NCI-H187 treated with DMSO at 0.1 percent for 48 hours (cell line): ENCODE data around the gene HSPA14.
"Not testable (repeated sequence)": the region's sequence is repeated elsewhere in the genome, so short reads cannot be mapped to it uniquely, and the experiment has no call there.

ENCODE experiments used
- DNase-seq: peaks from one replicate; lab custom pipeline; 2025; lab: John Stamatoyannopoulos, UW

Gene HSPA14

DNA sequence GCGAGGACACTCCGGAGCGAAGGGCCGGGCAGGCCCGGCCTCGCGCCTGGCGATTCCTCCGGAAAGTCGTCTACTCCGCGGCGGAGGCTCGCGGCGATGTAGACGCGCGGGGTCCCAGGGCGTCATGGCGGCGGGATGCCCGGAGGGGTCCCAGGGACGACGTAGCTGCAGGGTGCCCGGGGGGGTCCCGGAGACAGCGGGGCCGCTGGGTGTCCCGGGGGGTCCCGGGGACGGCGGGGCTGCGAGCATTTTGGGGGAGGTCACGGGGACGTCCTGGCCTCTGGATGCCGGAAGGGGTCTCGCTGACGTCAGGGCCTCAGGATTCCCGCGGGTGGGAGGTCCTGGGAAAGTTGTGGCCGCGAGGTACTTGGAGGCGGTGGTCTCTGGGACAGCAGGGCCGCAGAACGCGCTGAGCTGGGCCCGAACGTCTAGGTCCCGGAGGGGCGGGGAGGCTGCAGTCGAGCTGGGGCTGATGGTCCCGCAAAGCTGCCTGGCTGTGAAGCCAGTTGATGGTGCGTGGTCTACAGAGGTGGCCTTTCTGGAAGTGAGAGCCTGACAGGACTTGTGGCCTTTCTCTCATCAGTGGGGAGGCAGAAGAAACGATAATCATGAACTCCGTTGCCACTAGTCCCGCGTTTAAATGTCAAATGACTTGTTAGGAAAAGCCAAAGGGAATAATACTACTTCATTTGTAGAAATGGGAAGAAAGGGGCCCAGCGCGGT is 637 bp downstream of the HSPA14 start:
- DNase-seq = no peak

DNA sequence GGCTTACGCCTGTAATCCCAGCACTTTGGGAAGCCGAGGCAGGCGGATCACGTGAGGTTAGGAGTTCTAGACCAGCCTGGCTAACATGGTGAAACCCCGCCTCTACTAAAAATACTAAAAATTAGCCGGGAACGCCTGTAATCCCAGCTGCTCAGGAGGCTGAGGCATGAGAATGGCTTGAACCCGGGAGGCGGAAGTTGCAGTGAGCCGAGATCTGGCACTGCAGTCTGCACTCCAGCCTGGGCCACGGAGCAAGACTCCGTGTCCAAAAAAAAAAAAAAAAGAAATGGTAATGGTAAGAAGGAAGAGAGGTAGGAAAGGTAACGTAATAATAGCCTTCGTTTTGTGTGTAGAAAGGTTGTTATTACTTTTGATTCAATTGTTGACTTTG is 1.2 kb downstream of the HSPA14 start:
- DNase-seq = no peak

DNA sequence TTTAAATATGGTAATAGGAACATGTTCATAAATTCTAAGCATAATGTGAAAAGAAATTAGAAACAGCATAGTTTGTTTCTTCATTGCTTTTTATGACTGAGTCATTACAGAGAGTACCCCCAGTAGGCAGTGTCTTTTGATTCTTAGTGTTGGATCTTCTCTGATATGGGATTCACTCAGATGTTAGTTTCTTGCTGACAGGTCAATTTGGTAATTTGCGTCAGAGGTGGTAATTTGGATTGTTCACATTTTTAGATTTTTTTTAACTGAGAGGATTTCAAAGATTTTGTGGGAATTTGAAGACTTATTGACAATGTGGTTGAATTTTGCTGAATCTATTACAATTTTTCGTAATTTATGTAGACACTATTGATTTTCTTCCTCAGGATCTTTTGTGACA is 2.1 kb downstream of the HSPA14 start:
- no peak for DNase-seq

DNA sequence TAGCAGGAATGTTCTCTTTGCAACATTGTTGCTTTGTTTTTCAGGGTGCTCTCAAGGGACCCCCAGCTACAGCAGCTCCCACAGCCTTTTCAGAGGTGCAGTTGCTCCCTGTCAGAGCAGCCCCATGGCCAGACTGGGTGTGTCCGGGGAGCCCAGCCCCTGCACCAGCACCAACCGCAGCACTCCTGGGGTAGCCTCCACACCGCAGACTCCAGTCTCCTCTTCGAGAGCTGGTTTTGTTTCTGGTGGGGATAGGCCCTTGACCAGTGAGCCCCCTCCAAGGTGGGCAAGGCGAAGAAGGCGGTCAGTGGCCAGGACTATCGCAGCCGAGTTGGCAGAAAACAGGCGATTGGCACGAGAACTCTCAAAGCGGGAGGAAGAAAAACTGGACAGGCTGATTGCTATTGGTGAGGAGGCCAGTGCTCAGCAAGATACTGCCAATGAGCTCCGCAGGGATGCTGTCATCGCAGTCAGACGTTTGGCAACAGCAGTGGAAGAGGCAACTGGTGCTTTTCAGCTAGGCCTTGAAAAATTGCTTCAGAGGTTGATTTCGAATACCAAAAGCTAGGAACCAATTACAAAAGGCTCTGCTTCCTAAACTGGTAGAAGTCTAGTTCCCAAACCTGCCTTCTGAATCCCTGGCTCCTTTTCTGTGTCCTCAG is 5.4 kb downstream of the HSPA14 start:
- DNase-seq = no peak

DNA sequence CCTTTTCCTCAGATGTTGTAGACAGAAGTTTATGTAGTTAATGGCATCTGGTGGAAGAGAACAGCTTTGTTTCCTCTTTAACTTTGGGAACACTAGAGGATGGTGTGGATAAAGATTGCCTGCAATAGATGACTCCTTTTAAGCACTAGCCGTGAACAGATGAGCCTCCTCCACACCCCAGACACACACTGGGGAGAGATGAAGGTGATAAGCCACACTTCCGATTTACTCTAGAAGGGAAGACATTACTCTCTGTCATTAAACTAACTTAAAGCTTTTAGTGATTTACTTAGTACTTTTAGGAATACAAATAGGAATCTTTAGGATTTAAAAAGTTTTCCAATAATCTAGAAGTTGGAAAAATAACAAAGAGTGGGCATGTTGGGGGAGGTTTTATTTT is 6.8 kb downstream of the HSPA14 start:
- DNase-seq = no peak

DNA sequence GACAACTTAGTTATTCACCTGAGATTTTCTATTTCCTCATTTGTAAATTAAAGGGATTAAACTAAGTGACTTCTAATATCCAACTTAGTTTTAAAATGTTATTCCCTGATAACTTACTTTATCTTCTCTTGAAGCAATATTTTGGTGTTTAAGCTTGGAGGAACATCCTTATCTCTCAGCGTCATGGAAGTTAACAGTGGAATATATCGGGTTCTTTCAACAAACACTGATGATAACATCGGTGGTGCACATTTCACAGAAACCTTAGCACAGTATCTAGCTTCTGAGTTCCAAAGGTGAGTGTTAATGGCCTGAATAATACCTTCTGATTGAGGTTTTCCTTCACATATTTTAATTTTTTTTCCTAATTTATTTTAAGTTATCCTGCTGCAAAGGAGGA is 14.1 kb downstream of the HSPA14 start:
- no peak for DNase-seq

DNA sequence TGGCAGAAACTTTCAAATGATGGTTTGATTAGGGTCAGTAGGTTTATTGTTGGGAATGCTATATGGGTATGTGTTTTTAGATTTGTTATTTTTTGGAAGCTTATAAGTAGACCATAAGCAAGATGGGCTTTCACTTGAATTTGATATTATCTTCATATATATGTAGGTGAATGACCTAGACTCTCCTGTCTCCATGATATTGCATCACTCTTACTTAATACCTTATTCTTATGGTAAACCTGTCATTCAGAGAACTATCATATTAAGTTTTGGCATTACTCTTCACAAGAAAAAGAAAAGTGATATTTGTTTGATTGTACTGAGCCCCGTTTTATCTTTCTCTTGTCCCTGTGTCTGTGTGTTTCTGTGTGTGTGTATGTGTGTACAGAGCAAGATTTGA is 17.3 kb downstream of the HSPA14 start:
- no peak for DNase-seq

DNA sequence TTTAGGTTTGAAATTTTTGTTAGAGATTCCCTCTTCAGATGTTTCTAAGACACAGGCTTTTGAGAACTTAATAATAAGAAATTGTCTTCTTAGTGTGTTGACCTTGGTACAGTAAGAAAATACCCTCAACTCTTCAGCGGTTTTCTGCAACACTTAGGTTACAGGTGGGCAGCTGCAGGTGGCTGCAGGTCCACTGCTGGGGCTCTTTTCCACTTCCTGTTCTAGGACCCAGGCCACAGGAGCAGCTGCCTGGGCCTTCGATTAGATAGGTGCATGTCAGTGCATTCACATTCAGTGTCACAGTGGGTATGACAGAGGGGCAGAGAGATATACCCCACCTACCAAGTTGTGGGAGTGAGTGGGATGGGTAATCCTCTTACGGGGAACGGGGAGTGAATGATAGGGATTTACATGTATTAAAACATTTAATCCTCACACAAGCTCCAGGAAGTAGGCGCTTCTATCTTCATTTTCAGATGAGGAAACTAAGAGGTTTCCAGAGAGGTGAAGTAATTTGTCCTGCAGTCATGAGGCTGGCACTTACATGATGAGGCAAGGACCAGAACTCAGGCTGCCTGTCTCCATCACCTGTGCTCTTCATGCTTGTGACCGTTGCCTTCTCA is 20.3 kb downstream of the HSPA14 start:
- DNase-seq = no peak

DNA sequence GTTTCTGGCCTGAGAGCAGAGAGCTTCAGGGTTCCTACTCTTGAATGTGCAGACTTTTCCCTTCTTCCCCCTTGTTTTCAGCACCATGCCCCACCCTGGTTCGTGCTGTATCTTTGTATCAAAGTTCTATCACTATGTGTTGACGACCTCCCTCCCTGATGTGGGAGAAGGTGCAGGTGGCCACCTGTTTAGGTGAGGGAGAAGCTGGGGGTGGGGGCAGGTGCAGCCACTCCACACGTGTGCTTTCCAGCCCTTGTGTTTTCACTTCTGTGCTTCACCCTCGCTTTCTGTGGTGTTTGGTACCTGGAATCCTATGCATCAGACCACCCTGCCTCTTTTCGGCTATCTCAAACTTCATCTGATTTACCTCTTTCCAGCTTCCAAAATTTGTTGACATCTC is 20.9 kb downstream of the HSPA14 start:
- no peak for DNase-seq

DNA sequence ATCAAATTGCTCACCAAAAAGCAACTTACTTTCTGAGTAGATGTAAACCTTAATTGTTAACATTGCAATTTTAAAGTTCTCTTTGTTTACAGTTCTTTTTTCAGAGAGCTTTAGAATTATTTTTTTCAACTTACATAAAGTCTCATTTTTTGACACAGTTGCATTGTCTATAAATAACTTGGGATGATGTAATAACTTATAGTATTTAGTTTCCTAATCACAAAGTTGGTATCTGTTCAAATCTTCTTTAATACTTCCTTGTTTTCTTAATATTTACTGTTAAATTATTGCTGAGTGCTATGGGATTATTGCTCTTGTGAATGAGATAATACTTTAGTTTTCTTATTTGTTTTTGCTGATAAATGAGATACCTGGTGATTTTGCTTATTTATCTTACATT is 21.7 kb downstream of the HSPA14 start:
- no peak for DNase-seq

DNA sequence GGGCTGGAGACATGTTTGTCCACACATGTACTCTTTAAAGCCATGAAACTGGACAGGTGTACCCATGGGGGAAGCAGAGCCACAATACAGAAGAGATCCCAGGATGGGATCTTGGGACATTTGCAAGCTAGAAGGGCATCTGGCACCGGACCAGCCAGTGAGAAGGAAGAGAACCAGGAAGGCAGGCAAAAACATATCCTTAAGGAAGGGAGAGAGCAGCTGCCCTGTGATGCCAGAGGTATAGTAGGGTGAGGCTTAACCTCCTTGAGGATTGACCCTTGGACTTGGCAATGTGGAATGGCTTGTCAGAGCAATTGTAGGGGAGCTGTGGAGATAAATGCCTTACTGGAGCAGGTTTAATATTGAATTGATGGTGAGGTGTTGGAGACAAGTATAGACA is 22.7 kb downstream of the HSPA14 start:
- DNase-seq = no peak

DNA sequence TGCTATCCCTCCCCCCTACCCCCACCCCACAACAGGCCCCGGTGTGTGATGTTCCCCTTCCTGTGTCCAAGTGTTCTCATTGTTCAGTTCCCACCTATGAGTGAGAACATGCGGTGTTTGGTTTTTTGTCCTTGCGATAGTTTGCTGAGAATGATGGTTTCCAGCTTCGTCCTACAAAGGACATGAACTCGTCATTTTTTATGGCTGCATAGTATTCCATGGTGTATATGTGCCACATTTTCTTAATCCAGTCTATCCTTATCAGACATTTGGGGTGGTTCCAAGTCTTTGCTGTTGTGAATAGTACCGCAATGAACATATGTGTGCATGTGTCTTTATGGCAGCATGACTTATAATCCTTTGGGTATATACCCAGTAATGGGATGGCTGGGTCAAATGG is 26.4 kb downstream of the HSPA14 start:
- not testable (repeated sequence) for DNase-seq

DNA sequence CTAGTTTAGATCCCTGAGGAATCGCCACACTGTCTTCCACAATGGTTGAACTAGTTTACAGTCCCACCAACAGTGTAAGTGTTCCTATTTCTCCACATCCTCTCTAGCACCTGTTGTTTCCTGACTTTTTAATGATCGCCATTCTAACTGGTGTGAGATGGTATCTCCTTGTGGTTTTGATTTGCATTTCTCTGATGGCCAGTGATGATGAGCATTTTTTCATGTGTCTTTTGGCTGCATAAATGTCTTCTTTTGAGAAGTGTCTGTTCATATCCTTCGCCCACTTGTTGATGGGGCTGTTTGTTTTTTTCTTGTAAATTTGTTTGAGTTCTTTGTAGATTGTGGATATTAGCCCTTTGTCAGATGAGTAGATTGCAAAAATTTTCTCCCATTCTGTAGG is 26.8 kb downstream of the HSPA14 start:
- not testable (repeated sequence) for DNase-seq

DNA sequence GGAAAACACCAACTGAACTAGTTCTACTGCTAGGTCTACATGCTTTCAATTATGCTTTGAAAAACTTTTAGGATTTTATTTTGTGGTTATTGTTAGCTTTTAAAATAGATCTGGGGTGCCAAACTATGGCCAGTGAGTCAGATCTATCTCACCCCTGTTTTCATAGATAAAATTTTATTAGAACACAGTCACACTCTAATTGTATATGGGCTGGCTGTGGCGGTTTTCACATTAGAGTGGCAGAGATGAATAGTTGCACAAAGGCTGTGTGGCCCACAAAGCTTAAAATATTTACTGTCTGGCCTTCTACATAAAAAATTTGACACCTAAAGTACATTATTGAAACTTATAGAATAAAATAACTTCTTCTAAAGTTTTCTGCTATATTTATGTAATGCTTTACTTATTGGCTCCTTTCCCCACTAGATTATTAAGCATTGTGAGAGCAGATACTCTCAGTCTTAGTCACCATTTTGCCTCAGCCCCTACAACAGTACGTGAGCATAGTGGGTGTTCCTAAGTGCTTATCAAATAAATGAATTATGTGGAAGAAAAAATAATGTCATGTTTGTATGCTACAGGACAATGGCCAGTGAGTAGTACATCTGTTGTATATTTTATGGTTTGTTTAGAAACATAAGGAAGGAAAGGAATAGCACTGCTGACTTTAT is 35.1 kb downstream of the HSPA14 start:
- DNase-seq = no peak

DNA sequence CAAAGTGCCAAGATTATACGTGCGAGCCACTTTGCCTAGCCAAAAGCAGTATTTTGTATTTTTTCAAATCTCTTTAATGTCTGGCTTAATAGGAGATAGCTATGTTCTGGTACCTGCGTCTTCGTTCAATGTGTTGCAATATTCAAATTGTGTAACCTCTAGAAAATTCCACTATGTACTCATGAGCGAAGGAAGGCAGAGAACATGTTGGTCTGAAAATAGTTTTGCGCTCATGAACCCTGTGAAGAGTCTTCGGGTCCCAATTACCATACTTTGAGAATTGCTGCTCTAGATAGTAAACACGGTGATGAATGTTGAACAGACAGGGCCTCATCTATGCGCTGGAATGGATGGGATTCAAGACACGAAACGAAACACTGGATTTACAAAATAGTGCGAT is 37.8 kb downstream of the HSPA14 start:
- no peak for DNase-seq

DNA sequence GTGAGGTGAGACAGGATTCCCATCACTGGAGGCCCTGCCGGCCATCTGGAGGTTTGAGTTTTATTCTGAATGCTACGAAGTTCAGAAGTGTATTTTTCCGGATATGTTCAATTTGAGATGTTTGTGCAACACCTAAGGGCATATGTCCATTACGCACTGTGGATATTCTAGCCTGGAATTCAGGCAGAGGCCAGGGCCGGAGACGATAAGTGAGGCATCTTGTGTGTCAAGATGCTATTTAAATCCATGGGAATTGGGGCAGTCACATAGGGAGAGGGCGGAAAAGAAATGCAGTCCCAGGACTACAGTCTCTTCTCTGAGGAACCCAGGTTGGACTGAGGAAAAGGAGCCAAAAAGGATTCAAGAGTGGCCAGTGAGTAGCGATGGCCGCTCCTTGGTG is 38.7 kb downstream of the HSPA14 start:
- no peak for DNase-seq

DNA sequence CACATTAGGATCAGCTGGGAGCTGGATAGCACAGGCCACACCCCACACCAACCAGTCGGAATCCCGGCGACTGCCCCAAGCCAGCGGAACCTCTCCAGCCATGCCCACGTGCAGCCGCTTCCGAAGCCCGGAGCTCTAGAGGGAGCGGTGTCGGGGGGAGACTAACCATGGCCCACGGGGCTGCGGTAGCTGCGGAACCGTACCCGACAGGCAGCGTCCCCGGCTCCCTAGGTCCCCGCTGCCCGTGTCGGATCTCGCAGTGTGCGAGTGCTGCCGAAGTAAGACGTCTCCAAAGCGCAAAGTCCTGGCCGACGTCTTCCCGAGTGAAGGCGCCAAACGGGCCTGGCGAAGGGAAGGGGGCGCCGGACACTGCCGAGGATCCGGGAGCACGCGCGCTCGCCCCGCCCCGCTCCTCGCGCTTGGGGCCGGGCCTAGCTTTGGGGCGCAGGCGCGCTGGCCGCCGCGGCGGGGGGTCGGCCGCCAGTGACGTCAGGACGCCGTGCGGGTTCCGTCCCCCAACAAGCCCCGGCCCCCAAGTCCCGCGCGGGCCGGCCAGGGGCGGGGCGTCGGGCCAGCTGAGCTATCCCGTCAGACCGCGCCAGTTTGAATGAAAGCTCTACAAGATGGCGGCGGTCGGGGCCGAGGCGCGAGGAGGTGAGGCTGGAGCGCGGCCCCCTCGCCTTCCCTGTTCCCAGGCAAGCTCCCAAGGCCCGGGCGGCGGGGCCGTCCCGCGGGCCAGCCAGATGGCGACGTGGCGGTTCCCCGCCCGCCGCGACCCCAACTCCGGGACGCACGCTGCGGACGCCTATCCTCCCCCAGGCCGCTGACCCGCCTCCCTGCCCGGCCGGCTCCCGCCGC is 40.4 kb downstream of the HSPA14 start, which contains the start of gene SUV39H2:
Gene SUV39H2 (plus strand): TSS at position 601 of the 858 bp plus-strand sequence. CDS start 23 bp downstream, at position 624.
- peak; percentile 13 for DNase-seq

DNA sequence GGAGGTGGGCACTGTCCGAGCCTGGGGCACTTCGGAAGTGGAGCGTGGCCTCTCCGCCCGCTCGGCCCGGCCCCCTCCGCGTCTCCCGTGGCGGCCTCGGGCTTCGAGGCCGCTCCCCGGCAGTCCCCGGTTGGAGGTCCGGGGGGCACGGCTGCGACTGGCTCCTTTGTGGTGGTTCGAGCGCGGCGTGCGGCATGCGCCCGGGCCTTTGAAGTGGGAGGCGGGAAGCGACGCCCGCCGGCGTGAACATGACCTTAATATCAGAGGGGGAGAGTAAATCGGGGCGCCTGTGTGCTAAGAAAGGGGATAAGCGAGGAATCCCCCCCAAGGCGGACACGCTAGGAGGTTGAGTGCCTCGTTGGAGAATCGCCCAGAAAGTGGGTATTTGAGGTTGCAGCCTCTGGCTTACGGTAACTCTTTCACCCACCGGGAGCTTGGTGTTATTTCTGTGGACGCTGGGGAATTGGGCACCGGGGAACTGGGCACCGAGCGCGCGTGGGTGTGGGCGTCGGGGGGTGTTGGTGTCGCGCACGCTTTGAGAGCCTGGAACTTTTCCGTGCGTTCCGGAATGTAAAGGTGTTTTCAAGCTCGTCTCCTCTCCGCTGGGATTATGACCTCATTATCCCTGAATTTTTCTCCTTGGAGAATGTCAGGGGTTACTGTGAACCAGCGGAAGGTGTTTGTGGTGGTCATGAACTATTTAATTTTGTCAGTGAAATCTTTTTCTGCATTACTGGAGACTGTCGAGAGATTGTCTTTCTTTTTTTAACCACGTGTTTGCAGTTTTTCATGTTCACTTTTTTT is 41.2 kb downstream of the HSPA14 start:
- DNase-seq = no peak

DNA sequence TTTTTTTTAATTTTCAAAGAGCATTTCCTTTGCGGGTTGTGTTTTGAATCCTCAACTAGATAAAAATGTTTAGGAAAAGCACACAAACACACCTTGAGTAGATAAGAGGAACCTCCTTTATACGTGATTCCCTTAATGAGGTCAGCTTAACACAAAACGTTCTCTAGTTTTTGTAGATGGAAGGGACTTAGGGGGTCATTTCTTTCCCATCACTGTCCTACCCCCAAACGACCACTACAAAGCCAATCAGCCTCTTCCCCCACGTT is 41.8 kb downstream of the HSPA14 start:
- no peak for DNase-seq

DNA sequence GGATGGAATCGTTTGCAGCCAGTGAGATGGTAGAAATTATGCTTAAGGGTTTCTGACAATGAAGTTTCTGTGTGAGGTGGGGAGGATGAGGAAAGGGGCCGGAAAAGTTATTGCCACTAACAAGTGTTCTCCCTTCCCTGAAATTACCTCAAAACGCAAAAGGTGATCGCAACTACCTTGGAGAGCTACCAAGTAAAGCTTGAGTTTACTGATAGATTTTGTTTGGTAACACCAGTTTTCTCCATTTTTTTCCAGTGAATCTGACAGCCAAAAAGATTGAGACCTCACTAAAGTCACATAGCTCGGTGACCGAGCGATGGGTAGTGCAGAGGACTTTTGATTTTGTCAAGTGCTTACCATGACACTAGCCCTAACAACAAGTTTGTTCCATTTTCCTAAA is 42.1 kb downstream of the HSPA14 start:
- no peak for DNase-seq

DNA sequence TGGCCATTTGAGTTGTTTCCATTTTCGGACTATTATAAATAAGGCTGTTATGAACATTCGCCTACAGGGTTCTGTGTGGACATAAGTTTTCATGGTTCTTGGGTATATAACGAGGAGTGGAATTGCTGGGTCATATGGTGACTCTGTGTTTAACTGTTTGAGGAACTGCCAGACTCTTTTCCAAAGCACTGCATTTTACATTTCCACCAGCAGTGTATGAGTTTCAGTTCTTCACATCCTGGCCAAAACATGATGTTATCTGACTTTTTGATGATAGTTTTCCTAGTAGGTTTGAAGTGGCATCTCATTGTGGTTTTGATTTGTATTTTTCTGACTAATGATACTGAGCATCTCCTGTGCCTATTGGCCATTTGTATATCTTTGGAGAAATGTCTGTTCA is 46.0 kb downstream of the HSPA14 start:
- DNase-seq = no peak
